ENCODE data around the gene MEX3A. TPM values are rescaled to one million over a fixed set of nuclear protein-coding genes. Genes with fewer than 3 reads are reported as not detected.

The MEX3A gene
- total and polyA plus RNA-seq, 2 of the 8 experiments (the other 6 are each of a cell fraction or from before 2014, with no cell fraction given) = 34.1 to 52.4 TPM

- 54% methylated on average over 5 of the region's 5 CpGs; no CpG with 5 or more reads in 1 of the 2 experiments for WGBS, 2 experiments (ENCODE audit: extremely low coverage in 1 of 2, insufficient coverage in 1 of 2, insufficient read length in 1 of 2, insufficient replicate concordance in 2 of 2, low coverage in 1 of 2, low lambda C conversion rate in 2 of 2, missing lambda C conversion rate in 1 of 2)
- no peak overlapping the region for H4K91ac ChIP-seq (replicated peaks; ENCODE audit: insufficient read length, low read length)
- no peak overlapping the region for H3K14ac ChIP-seq (ENCODE audit: insufficient read length)
- H3K79me2 ChIP-seq (ENCODE audit: control insufficient read depth in 1 of 2, insufficient read depth in 2 of 2, low read length in 2 of 2) = peaks cover 0 to 16% of the 10 kb centered on the region in 2 experiments; a peak in 3 of 4 replicates
- peaks cover 2 to 10% (median 4%) of the 10 kb centered on the region in 4 experiments; a peak in 6 of 7 replicates for H3K4me1 ChIP-seq (replicated peaks in 1 of 4; ENCODE audit: control insufficient read depth in 3 of 4, insufficient read depth in 4 of 4, low read length in 3 of 4)
- ChIA-PET POLR2A (ENCODE audit: partially characterized antibody) (interaction anchor here (0.7 to 29.6 kb wide), 6 partner anchors 10 to 35 kb away, joined by 3 to 763 read pairs (median 4); partner anchors contain the start of gene LMNA), CTCF (ENCODE audit: partially characterized antibody) (interaction anchor here (0.6 to 29.5 kb wide), 19 partner anchors 10 to 154 kb away, joined by 3 to 1994 read pairs (median 4); partner anchors contain the start of genes LMNA, RAB25, SEMA4A and SSR2)
- FAIRE-seq (no peak), DNase-seq (ENCODE audit: low read depth in 1 of 2, low spot score in 2 of 2) (no peak)
- no peaks in the 10 kb centered on the region for H3K9me3 ChIP-seq (ENCODE audit: insufficient read depth in 2 of 2, low read depth in 1 of 2, low read length in 1 of 2)
- no peak overlapping the region for H4K8ac ChIP-seq (ENCODE audit: extremely low read depth, insufficient read depth, low read length)
- no peak overlapping the region for H2BK120ac ChIP-seq (replicated peaks; ENCODE audit: low read depth, low read length)
- no peak overlapping the region for H2BK15ac ChIP-seq (ENCODE audit: low read length)
- no peak overlapping the region for H2AK5ac ChIP-seq (ENCODE audit: low read depth, low read length)
- H3K27me3 ChIP-seq (replicated peaks in 1 of 4; ENCODE audit: control insufficient read depth in 3 of 4, extremely low read depth in 1 of 4, insufficient read depth in 3 of 4, low read length in 3 of 4) = no peaks in the 10 kb centered on the region
- no peak overlapping the region for H2BK5ac ChIP-seq (ENCODE audit: low read depth, low read length)
- H3K9ac ChIP-seq (replicated peaks in 1 of 4; ENCODE audit: extremely low read depth in 1 of 4, low read depth in 3 of 4, low read length in 3 of 4) = no peak overlapping the region
- H3K4me2 ChIP-seq (ENCODE audit: insufficient read depth in 1 of 2, low read depth in 2 of 2, low read length in 2 of 2) = no peak overlapping the region
- no peak overlapping the region for H3K4ac ChIP-seq (replicated peaks; ENCODE audit: insufficient read length, low read depth, low read length)
- no peak overlapping the region for H3K23ac ChIP-seq (ENCODE audit: insufficient read length)
- peaks cover 2% of the 10 kb centered on the region; the same call in 1 of the 2 replicates for H3K79me1 ChIP-seq (ENCODE audit: low read depth, low read length)
- no peak overlapping the region for H3K18ac ChIP-seq (ENCODE audit: extremely low read depth, low read length)
- no peak overlapping the region for H3K27ac ChIP-seq (ENCODE audit: low read depth, low read length)
- peaks cover 4 to 12% of the 10 kb centered on the region in 2 experiments for H4K20me1 ChIP-seq (replicated peaks in 1 of 2; ENCODE audit: control insufficient read depth in 1 of 2, insufficient read depth in 2 of 2, low read length in 2 of 2)
- H4K5ac ChIP-seq (ENCODE audit: insufficient read length, low read depth, low read length) = no peak overlapping the region
- no peak overlapping the region for H3K56ac ChIP-seq (replicated peaks; ENCODE audit: insufficient read length, low read depth, low read length)
- H2AFZ ChIP-seq (ENCODE audit: low read length) = no peak overlapping the region
- H2BK20ac ChIP-seq (ENCODE audit: low read length) = no peak overlapping the region; the same call in 1 of the 2 replicates
- peaks cover 0 to 4% (median under 1%) of the 10 kb centered on the region in 4 experiments; a peak in 2 of 8 replicates for H3K36me3 ChIP-seq (ENCODE audit: control insufficient read depth in 2 of 4, insufficient read depth in 4 of 4, low read length in 3 of 4)
- H2BK12ac ChIP-seq (ENCODE audit: low read depth, low read length) = no peak overlapping the region; the same call in 1 of the 2 replicates
- H3K4me3 ChIP-seq (ENCODE audit: extremely low read depth in 1 of 4, insufficient read depth in 2 of 4, low read depth in 3 of 4, low read length in 4 of 4) = no peak overlapping the region
- H3K23me2 ChIP-seq (ENCODE audit: low read depth, low read length) = no peaks in the 10 kb centered on the region
- TF ChIP-seq EP300 (IDR thresholded peaks at IDR 0.05; ENCODE audit: borderline replicate concordance in 1 of 2, low read depth in 2 of 2, low read length in 2 of 2) (no peak), ATF2 (IDR thresholded peaks at IDR 0.05; ENCODE audit: low read length) (no peak), HDAC2 (IDR thresholded peaks at IDR 0.05; ENCODE audit: borderline replicate concordance in 1 of 2, low read depth in 2 of 2, low read length in 2 of 2) (no peak), RAD21 (IDR thresholded peaks at IDR 0.05 in 1 of 2, conservative IDR thresholded peaks at IDR 0.05 in 1 of 2; ENCODE audit: low read depth in 2 of 2, low read length in 2 of 2) (no peak), YY1 (IDR thresholded peaks at IDR 0.05; ENCODE audit: low read depth, low read length) (no peak), CHD1 (IDR thresholded peaks at IDR 0.05; ENCODE audit: low read depth, low read length) (no peak), NANOG (IDR thresholded peaks at IDR 0.05; ENCODE audit: insufficient read depth, low read depth, low read length, poor library complexity, severe bottlenecking) (no peak), ZNF274 (IDR thresholded peaks at IDR 0.05; ENCODE audit: borderline replicate concordance, extremely low read depth, low read length) (no peak)
Observed at GRCh38 chr1:156090138-156090839, 8.0 kb upstream of the MEX3A start.

Measured in H1 (cell line).